Measurements from ENCODE around the gene ACKR3. TPM values are rescaled to one million over a fixed set of nuclear protein-coding genes. Genes with fewer than 3 reads are reported as not detected.

ACKR3 gene
- total RNA-seq, 1 experiment from 2014 or later: 3.9 TPM

GRCh38 chr2:236565212-236565611 is 4.4 kb upstream of the ACKR3 start:
- Mint-ChIP-seq H3K9me3 (ENCODE audit: unreplicated experiment) (no peaks in the 10 kb centered on the region), H3K4me1 (ENCODE audit: low read depth, unreplicated experiment) (no peaks in the 10 kb centered on the region)
- BruUV-seq (replicated peaks): no TSS peak

GRCh38 chr2:236565879-236566402 is 3.7 kb upstream of the ACKR3 start:
- Mint-ChIP-seq H3K9me3 (ENCODE audit: unreplicated experiment) (no peaks in the 10 kb centered on the region), H3K27me3 (ENCODE audit: insufficient read depth, unreplicated experiment) (no peaks in the 10 kb centered on the region), H3K27ac (ENCODE audit: unreplicated experiment) (no peak overlapping the region), H3K4me1 (ENCODE audit: low read depth, unreplicated experiment) (no peaks in the 10 kb centered on the region), H3K36me3 (ENCODE audit: insufficient read depth, unreplicated experiment) (no peaks in the 10 kb centered on the region), H3K4me3 (ENCODE audit: unreplicated experiment) (no peak overlapping the region)
- Histone ChIP-seq H3K4me3 (ENCODE audit: low read depth, low read length) (no peak overlapping the region), H3K4me1 (peaks cover 20% of the 10 kb centered on the region; the same call in 1 of the 2 replicates), H3K27me3 (replicated peaks; ENCODE audit: control insufficient read depth, insufficient read depth, low read length) (no peaks in the 10 kb centered on the region), H3K36me3 (ENCODE audit: control insufficient read depth, insufficient read depth, low read length) (no peaks in the 10 kb centered on the region), H3K9me3 (no peaks in the 10 kb centered on the region)
- BruUV-seq (replicated peaks): no TSS peak
- ChIA-PET CTCF (no interaction called here), POLR2A (no interaction called here)
- no peak for TF ChIP-seq CTCF (IDR thresholded peaks at IDR 0.05; ENCODE audit: insufficient read depth in 1 of 2, low read depth in 1 of 2, low read length in 1 of 2, severe bottlenecking in 1 of 2, unreplicated experiment in 1 of 2)
- no peak for DNase-seq
- intact Hi-C loops (cut with micrococcal nuclease; ENCODE audit: unreplicated experiment): loop anchor here (5.0 kb wide), 2 partner anchors 391 to 461 kb away; no protein-coding TSS in a partner anchor

More at GRCh38 chr2:236565212-236565611, 4.4 kb upstream of the ACKR3 start:
- Histone ChIP-seq H3K27me3 (replicated peaks; ENCODE audit: control insufficient read depth, insufficient read depth, low read length) (no peaks in the 10 kb centered on the region), H3K4me3 (ENCODE audit: low read depth, low read length) (no peak overlapping the region), H3K36me3 (ENCODE audit: control insufficient read depth, insufficient read depth, low read length) (no peaks in the 10 kb centered on the region), H3K4me1 (peaks cover 16% of the 10 kb centered on the region; the same call in 1 of the 2 replicates), H3K9me3 (no peaks in the 10 kb centered on the region)
- Mint-ChIP-seq H3K4me3 (ENCODE audit: unreplicated experiment) (no peak overlapping the region), H3K27me3 (ENCODE audit: insufficient read depth, unreplicated experiment) (no peaks in the 10 kb centered on the region), H3K27ac (ENCODE audit: unreplicated experiment) (no peak overlapping the region), H3K36me3 (ENCODE audit: insufficient read depth, unreplicated experiment) (no peaks in the 10 kb centered on the region)
- TF ChIP-seq CTCF (IDR thresholded peaks at IDR 0.05; ENCODE audit: insufficient read depth in 1 of 2, low read depth in 1 of 2, low read length in 1 of 2, severe bottlenecking in 1 of 2, unreplicated experiment in 1 of 2): no peak
- intact Hi-C loops (cut with micrococcal nuclease; ENCODE audit: unreplicated experiment): loop anchor here (5.0 kb wide), 2 partner anchors 392 to 462 kb away; no protein-coding TSS in a partner anchor
- ChIA-PET POLR2A (no interaction called here), CTCF (no interaction called here)
- no peak for DNase-seq

- no peaks in the 10 kb centered on the region for H3K4me1 Mint-ChIP-seq (ENCODE audit: low read depth, unreplicated experiment)
- intact Hi-C loops (cut with micrococcal nuclease; ENCODE audit: unreplicated experiment): loop anchor here (5.0 kb wide), 2 partner anchors 391 to 461 kb away; no protein-coding TSS in a partner anchor
- no peak overlapping the region for H3K27ac Mint-ChIP-seq (ENCODE audit: unreplicated experiment)
- ChIA-PET POLR2A (no interaction called here), CTCF (no interaction called here)
- DNase-seq: no peak
- no peaks in the 10 kb centered on the region for H3K36me3 Mint-ChIP-seq (ENCODE audit: insufficient read depth, unreplicated experiment)
- no peak overlapping the region for H3K4me3 Mint-ChIP-seq (ENCODE audit: unreplicated experiment)
- no peaks in the 10 kb centered on the region for H3K9me3 Mint-ChIP-seq (ENCODE audit: unreplicated experiment)
- no peak overlapping the region for H3K4me3 ChIP-seq (ENCODE audit: low read depth, low read length)
- TF ChIP-seq CTCF (IDR thresholded peaks at IDR 0.05; ENCODE audit: insufficient read depth in 1 of 2, low read depth in 1 of 2, low read length in 1 of 2, severe bottlenecking in 1 of 2, unreplicated experiment in 1 of 2): no peak
- no peaks in the 10 kb centered on the region for H3K36me3 ChIP-seq (ENCODE audit: control insufficient read depth, insufficient read depth, low read length)
- H3K27me3 Mint-ChIP-seq (ENCODE audit: insufficient read depth, unreplicated experiment): no peaks in the 10 kb centered on the region
- H3K9me3 ChIP-seq: no peaks in the 10 kb centered on the region
- BruUV-seq (replicated peaks): no TSS peak
- H3K27me3 ChIP-seq (replicated peaks; ENCODE audit: control insufficient read depth, insufficient read depth, low read length): no peaks in the 10 kb centered on the region
- peaks cover 20% of the 10 kb centered on the region; the same call in 1 of the 2 replicates for H3K4me1 ChIP-seq
Measured at GRCh38 chr2:236566596-236566995, 3.0 kb upstream of the ACKR3 start.

Data from Caco-2 (cell line).